ENCODE measurements around the gene TUBB8.
"Not testable (repeated sequence)": the region's sequence is repeated elsewhere in the genome, so short reads cannot be mapped to it uniquely, and the experiment has no call there.

The TUBB8 gene

GRCh38 chr10:13315-13635 lies 35.8 kb downstream of the TUBB8 start:
- not testable (repeated sequence) for DNase-seq

- DNase-seq: not testable (repeated sequence)
Measured at GRCh38 chr10:12444-13314, 36.4 kb downstream of the TUBB8 start.

GRCh38 chr10:11260-11659 lies 37.8 kb downstream of the TUBB8 start:
- DNase-seq: not testable (repeated sequence)

GRCh38 chr10:10261-10971 lies 38.7 kb downstream of the TUBB8 start:
- not testable (repeated sequence) for DNase-seq

Measured in NCI-H526 (cell line).